Keratinocyte (primary cell): Measurements from ENCODE around the gene SERPIND1. TPM values are rescaled to one million over a fixed set of nuclear protein-coding genes. Genes with fewer than 3 reads are reported as not detected.

Source experiments
- DNase-seq: peaks from one replicate; pipeline ENCODE4 v3.0.0-alpha.2; 2011; ENCODE audit warnings: low read depth, missing footprints, low spot score
- FAIRE-seq: peaks from 2 replicates; lab custom pipeline; 2011; peaks lifted over from hg19 to GRCh38; lab: Jason Lieb, UNC
- H2AFZ ChIP-seq: 2 replicates; pipeline ENCODE4 v1.6.0; 2012; ENCODE audit warnings: low read length, control low read depth, inconsistent platforms; ENCODE audit not compliant: control insufficient read depth
- H3K27ac ChIP-seq: 2 replicates; pipeline ENCODE4 v1.5.1; 2011; ENCODE audit warnings: low read length; ENCODE audit not compliant: control insufficient read depth, insufficient read depth
- H3K27me3 ChIP-seq: 3 replicates; pipeline ENCODE4 v1.6.0; 2011; ENCODE audit warnings: low read length; ENCODE audit not compliant: control insufficient read depth, insufficient read depth; ENCODE audit errors: extremely low read depth
- H3K36me3 ChIP-seq, 2 experiments: 2 replicates in 1 of 2; 3 replicates in 1 of 2; pipeline ENCODE4 v1.5.1; 2011; ENCODE audit warnings: low read length in 2 of 2, mild to moderate bottlenecking in 1 of 2; ENCODE audit not compliant: control insufficient read depth in 2 of 2, insufficient read depth in 2 of 2; ENCODE audit errors: extremely low read depth in 1 of 2
- H3K4me1 ChIP-seq: 3 replicates; pipeline ENCODE4 v1.5.1; 2011; ENCODE audit warnings: low read length; ENCODE audit not compliant: control insufficient read depth, insufficient read depth; ENCODE audit errors: extremely low read depth
- H3K4me2 ChIP-seq: 3 replicates; pipeline ENCODE4 v1.6.0; 2011; ENCODE audit warnings: low read depth, low read length; ENCODE audit not compliant: control insufficient read depth, insufficient read depth; ENCODE audit errors: extremely low read depth
- H3K4me3 ChIP-seq, 3 experiments: fragments of 200-600 bp in 1 of 3; sonication (generic) in 1 of 3; 2 replicates in 2 of 3; 3 replicates in 1 of 3; pipeline ENCODE4 v1.5.1; 2011 to 2016; ENCODE audit warnings: low read length in 3 of 3, mild to moderate bottlenecking in 3 of 3, control low read depth in 2 of 3, inconsistent platforms in 1 of 3, low read depth in 1 of 3, mixed read lengths in 1 of 3, mixed run types in 1 of 3, moderate library complexity in 1 of 3; ENCODE audit not compliant: control insufficient read depth in 2 of 3, insufficient read depth in 2 of 3; ENCODE audit errors: extremely low read depth in 1 of 3
- H3K79me2 ChIP-seq: 2 replicates; pipeline ENCODE4 v1.6.0; 2012; ENCODE audit warnings: low read length; ENCODE audit not compliant: control insufficient read depth, insufficient read depth
- H3K9ac ChIP-seq: 3 replicates; pipeline ENCODE4 v1.6.0; 2011; ENCODE audit warnings: low read length; ENCODE audit not compliant: control insufficient read depth, insufficient read depth; ENCODE audit errors: extremely low read depth
- H3K9me1 ChIP-seq: 3 replicates; pipeline ENCODE4 v1.6.0; 2011; ENCODE audit warnings: low read length; ENCODE audit not compliant: control insufficient read depth, insufficient read depth; ENCODE audit errors: extremely low read depth
- H3K9me3 ChIP-seq: 2 replicates; pipeline ENCODE4 v1.5.1; 2012; ENCODE audit warnings: low read depth, low read length; ENCODE audit not compliant: control insufficient read depth
- H4K20me1 ChIP-seq: 3 replicates; pipeline ENCODE4 v1.6.0; 2011; ENCODE audit warnings: low read length; ENCODE audit not compliant: control insufficient read depth, insufficient read depth; ENCODE audit errors: extremely low read depth
- CTCF ChIP-seq, 3 experiments: IDR thresholded peaks in 1 of 3; conservative IDR thresholded peaks in 1 of 3; optimal IDR thresholded peaks in 1 of 3; 2 replicates in 2 of 3; 3 replicates in 1 of 3; pipeline versions ENCODE3 to v1.5.1; 2011; ENCODE audit warnings: low read length in 3 of 3, mild to moderate bottlenecking in 3 of 3, moderate library complexity in 2 of 3, control low read depth in 1 of 3, inconsistent platforms in 1 of 3; ENCODE audit not compliant: insufficient read depth in 2 of 3; ENCODE audit errors: extremely low read depth in 1 of 3
- EZH2 ChIP-seq: IDR thresholded peaks from one replicate; pipeline ENCODE4 v1.6.1; 2012; ENCODE audit warnings: inconsistent platforms, mild to moderate bottlenecking, low read length, moderate library complexity
- dilution Hi-C: fragments of 300-500 bp; cut with MboI; formaldehyde crosslinking; loops from one replicate; pipeline ENCODE4 v1.7.0; 2020; ENCODE audit warnings: low sequenced_read_pairs; ENCODE audit not compliant: extremely low pct_ligation_motif_present
- polyA plus RNA-seq, 5 experiments: library from polyadenylated mRNA; depleted of rRNA in 3 of 5; stranded (reverse) in 3 of 5; stranded (forward) in 1 of 5; unstranded in 1 of 5; fragments of >200 nt; gene quantifications; 1 replicate in 1 of 5; 2 replicates in 3 of 5; 3 replicates in 1 of 5; pipeline versions ENCODE4 v1.2.1 to v1.2.3, GENCODE V29; 2011 to 2012; ENCODE audit warnings: missing spikeins in 2 of 5, low read depth in 1 of 5, low replicate concordance in 1 of 5

Gene SERPIND1
- polyA plus RNA-seq, 1 donor (not counting 4 experiments of a cell fraction or from before 2014, with no cell fraction given) = not detected

GRCh38 chr22:20763630-20764470 lies 10.1 kb upstream of the SERPIND1 start:
- TF ChIP-seq EZH2 (no peak), CTCF (optimal IDR thresholded peaks at IDR 0.05 in 1 of 3, IDR thresholded peaks at IDR 0.05 in 1 of 3, conservative IDR thresholded peaks at IDR 0.05 in 1 of 3; ENCODE audit: extremely low read depth in 1 of 3, insufficient read depth in 2 of 3, low read length in 3 of 3) (no peak)
- peaks cover 12 to 15% of the 10 kb centered on the region in 2 experiments for H3K36me3 ChIP-seq
- FAIRE-seq = no peak

GRCh38 chr22:20764471-20764720 lies 9.5 kb upstream of the SERPIND1 start:
- Histone ChIP-seq H3K27me3 (no peaks in the 10 kb centered on the region), H3K9me1 (no peaks in the 10 kb centered on the region), H3K9me3 (no peaks in the 10 kb centered on the region), H4K20me1 (no peaks in the 10 kb centered on the region), H3K4me2 (no peak overlapping the region), H3K4me3 (no peak overlapping the region), H3K9ac (no peak overlapping the region), H3K79me2 (no peaks in the 10 kb centered on the region), H3K4me1 (no peaks in the 10 kb centered on the region), H3K36me3 (peaks cover 14 to 15% of the 10 kb centered on the region in 2 experiments), H3K27ac (no peak overlapping the region), H2AFZ (no peak overlapping the region)
- FAIRE-seq = no peak
- DNase-seq = no peak
- dilution Hi-C loops = no loop called here
- TF ChIP-seq CTCF (optimal IDR thresholded peaks at IDR 0.05 in 1 of 3, IDR thresholded peaks at IDR 0.05 in 1 of 3, conservative IDR thresholded peaks at IDR 0.05 in 1 of 3; ENCODE audit: extremely low read depth in 1 of 3, insufficient read depth in 2 of 3, low read length in 3 of 3) = no peak

More at GRCh38 chr22:20763630-20764470, 10.1 kb upstream of the SERPIND1 start:
- H2AFZ ChIP-seq = no peak overlapping the region
- no peaks in the 10 kb centered on the region for H3K9me3 ChIP-seq
- no peak overlapping the region for H3K9ac ChIP-seq
- no peak for DNase-seq
- H3K27me3 ChIP-seq = no peaks in the 10 kb centered on the region
- H3K9me1 ChIP-seq = no peaks in the 10 kb centered on the region
- no peak overlapping the region for H3K27ac ChIP-seq
- no peaks in the 10 kb centered on the region for H3K79me2 ChIP-seq
- dilution Hi-C loops = no loop called here
- H3K4me3 ChIP-seq = no peak overlapping the region
- no peaks in the 10 kb centered on the region for H3K4me1 ChIP-seq
- no peak overlapping the region for H3K4me2 ChIP-seq
- H4K20me1 ChIP-seq = no peaks in the 10 kb centered on the region
